GM12865 (cell line): Measurements from ENCODE around the gene MED13.

Experiments
- DNase-seq: peaks from one replicate; pipeline ENCODE4 v3.0.0; 2010; ENCODE audit warnings: low read depth
- H3K4me3 ChIP-seq: 2 replicates; pipeline ENCODE4 v1.5.1; 2011; ENCODE audit warnings: mild to moderate bottlenecking, low read depth, low read length, control low read depth
- TF ChIP-seq, protein P1 (sequence below): IDR thresholded peaks from 2 replicates; pipeline ENCODE4 v1.5.1; 2011; ENCODE audit warnings: low read length, control low read depth, low read depth, inconsistent platforms; ENCODE audit not compliant: insufficient read depth; ENCODE audit errors: missing control alignments

MED13 gene

DNA sequence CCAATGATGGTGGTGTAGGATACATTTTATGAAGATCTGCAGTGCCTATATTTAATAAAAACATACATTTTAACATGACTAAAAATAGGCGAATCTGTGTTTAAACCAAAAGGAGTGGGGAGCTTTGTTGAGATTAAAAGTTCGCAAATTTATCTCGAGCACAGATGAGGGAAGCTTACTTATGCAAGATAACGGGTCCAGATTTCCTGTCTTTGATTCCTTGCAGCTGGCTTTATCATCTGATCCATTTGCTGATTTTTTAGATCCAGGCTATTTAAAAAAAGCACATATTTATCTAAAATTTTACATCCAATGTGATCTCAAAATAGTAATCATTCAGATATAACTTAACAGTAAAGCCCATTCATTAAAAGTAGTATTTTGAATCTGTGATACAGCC, 80.3 kb downstream of the MED13 start:
- H3K4me3 ChIP-seq, result no peak overlapping the region
- DNase-seq, result no peak
- TF ChIP-seq, protein P1, sequence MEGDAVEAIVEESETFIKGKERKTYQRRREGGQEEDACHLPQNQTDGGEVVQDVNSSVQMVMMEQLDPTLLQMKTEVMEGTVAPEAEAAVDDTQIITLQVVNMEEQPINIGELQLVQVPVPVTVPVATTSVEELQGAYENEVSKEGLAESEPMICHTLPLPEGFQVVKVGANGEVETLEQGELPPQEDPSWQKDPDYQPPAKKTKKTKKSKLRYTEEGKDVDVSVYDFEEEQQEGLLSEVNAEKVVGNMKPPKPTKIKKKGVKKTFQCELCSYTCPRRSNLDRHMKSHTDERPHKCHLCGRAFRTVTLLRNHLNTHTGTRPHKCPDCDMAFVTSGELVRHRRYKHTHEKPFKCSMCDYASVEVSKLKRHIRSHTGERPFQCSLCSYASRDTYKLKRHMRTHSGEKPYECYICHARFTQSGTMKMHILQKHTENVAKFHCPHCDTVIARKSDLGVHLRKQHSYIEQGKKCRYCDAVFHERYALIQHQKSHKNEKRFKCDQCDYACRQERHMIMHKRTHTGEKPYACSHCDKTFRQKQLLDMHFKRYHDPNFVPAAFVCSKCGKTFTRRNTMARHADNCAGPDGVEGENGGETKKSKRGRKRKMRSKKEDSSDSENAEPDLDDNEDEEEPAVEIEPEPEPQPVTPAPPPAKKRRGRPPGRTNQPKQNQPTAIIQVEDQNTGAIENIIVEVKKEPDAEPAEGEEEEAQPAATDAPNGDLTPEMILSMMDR, result no peak

DNA sequence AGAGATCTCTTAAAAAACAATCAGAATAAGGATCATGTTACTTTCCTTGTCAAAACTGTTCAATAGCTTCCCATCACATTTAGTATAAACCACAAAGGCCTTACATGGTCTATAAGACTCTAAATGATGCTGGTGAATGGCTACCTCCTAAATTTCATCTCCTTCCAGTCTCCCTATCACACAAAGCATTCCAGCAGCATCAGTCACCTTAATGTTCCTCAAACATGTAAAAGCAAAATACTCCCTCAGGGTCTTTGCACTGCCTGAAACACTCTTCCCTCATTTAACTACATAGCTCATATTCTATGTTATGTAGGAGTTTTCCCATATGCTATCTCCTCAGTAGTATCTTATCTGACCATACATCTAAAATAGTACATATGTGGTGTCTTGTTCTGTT, 83.8 kb downstream of the MED13 start:
- TF ChIP-seq, protein P1, result no peak
- no peak for DNase-seq
- no peak overlapping the region for H3K4me3 ChIP-seq

DNA sequence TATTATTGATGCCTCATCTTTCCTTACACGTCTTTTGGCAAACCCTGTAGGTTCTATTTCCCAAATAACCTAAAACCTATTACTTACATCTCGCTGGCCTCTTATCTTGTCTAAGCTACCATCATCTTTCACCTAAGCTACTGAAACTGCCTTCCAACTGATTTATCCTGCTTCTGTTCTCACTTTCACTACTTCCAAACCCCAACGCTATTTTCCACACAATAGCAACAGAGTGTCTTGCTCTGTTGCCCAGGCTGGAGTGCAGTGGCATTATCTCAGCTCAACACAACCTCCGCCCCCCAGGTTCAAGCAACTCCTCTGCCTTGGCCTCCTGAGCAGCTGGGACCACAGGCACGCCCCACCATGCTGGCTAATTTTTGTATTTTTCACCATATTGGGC, 84.5 kb downstream of the MED13 start:
- H3K4me3 ChIP-seq, result no peak overlapping the region
- no peak for DNase-seq
- TF ChIP-seq, protein P1, result no peak

DNA sequence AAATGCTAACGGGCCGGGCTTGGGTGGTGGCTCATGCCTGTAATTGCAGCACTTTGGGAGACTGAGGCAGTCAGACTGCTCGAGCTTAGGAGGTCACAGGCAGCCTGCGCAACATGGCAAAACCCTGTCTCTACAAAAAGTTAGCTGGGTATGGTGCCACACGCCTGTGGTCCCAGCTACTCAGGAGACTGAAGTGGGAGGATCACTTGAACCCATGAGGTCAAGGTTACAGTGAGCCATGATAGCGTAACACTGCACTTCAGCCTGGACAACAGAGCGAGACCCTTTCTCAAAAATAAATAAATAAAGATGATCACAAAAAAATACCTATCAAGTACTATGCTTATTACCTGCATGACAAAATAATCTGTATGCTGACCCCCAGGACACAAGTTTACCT, 91.0 kb downstream of the MED13 start:
- DNase-seq, result no peak
- TF ChIP-seq, protein P1, result no peak
- H3K4me3 ChIP-seq, result no peak overlapping the region

DNA sequence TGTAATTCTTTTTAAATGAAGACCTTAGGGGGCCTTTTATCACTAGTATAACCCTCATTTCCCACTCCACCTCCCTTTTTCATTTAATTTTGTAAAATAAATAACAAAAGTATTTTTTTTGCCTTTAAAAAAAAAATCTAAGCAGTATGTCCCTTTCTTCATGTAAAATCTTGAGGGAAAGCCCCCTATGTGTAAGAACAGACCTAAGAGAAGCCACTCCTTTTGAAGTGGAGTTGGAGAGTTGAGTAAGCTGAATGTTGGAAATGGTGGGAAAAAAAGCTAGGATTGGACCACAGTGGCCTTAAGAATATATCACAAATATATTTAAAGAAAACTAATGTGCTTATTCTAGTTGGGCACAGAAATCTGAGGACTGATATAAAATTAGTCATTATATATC, 92.8 kb downstream of the MED13 start:
- no peak for DNase-seq
- H3K4me3 ChIP-seq, result no peak overlapping the region
- TF ChIP-seq, protein P1, result no peak

DNA sequence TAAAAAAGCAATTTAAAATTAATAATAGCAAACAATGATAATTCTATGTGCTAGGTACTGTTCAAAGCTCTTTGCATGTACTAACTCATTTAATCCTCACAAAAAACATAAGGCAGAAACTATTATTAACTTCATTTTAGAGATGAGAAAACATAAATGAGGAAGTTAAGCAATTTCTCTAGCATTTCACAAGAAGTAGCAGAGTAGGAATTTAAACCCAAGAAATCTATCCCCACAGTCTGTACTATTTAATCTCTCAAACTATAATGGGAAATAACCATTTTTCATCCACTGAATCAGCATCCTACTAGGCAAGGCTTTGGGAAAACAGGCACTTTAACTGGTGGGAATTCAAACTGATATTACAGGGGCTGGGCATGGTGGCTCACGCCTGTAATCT, 95.0 kb downstream of the MED13 start:
- DNase-seq, result no peak
- no peak overlapping the region for H3K4me3 ChIP-seq
- TF ChIP-seq, protein P1, result no peak

DNA sequence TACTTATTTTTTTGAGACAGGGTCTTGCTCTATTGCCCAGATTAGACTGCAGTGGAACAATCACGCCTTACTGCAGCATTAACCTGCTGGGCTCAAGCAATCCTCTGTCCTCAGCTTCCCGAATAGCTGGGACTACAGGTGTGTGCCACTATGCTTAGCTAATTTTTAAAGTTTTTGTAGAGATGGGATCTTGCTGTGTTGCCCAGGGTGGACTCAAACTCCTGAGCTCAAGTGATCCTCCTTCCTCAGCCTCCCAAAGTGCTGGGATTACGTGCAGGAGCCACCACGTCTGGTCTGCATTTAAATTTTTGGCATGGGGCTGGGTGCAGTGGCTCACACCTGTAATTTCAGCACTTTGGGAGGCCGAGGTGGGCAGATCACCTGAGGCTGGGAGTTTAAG, 96.3 kb downstream of the MED13 start:
- no peak overlapping the region for H3K4me3 ChIP-seq
- TF ChIP-seq, protein P1, result no peak
- DNase-seq, result no peak
